ENCODE data around the gene EEF2. TPM values are rescaled to one million over a fixed set of nuclear protein-coding genes. Genes with fewer than 3 reads are reported as not detected.
"Not testable (repeated sequence)": the region's sequence is repeated elsewhere in the genome, so short reads cannot be mapped to it uniquely, and the experiment has no call there.

EEF2 gene
- total and polyA plus RNA-seq, 2 donors (not counting 3 experiments of a cell fraction or from before 2014, with no cell fraction given) = 1,496 to 2,318 TPM

- no peaks in the 10 kb centered on the region for H3K27me3 ChIP-seq (ENCODE audit: control insufficient read depth in 2 of 2, insufficient read depth in 2 of 2, low read length in 2 of 2)
- no peak overlapping the region for H2AFZ ChIP-seq (ENCODE audit: low read depth, low read length)
- POLR2A ChIA-PET = interaction anchor here (1.3 kb wide), 1 partner anchor 15 kb away, joined by 3 read pairs; the partner anchor contains the start of gene DAPK3
- no peak overlapping the region for H3K27ac ChIP-seq (ENCODE audit: insufficient read depth, low read depth, low read length)
- no peaks in the 10 kb centered on the region for H3K4me1 ChIP-seq (ENCODE audit: control insufficient read depth, extremely low read depth, insufficient read depth, low read length)
- FAIRE-seq = no peak
- no peaks in the 10 kb centered on the region for H3K9me3 ChIP-seq (replicated peaks; ENCODE audit: control insufficient read depth, insufficient read depth, low read length)
- H3K9ac ChIP-seq (replicated peaks; ENCODE audit: extremely low read depth, insufficient read depth, low read length) = no peak overlapping the region
- TF ChIP-seq EZH2 (IDR thresholded peaks at IDR 0.05; ENCODE audit: borderline replicate concordance, low read depth, low read length, severe bottlenecking) (no peak), JUN (IDR thresholded peaks at IDR 0.05; ENCODE audit: borderline replicate concordance, insufficient read depth, insufficient read length, low read depth) (no peak), POLR2A (IDR thresholded peaks at IDR 0.05; ENCODE audit: low read depth, low read length) (no peak), MYC (IDR thresholded peaks at IDR 0.05; ENCODE audit: low read depth, low read length) (no peak), POLR2AphosphoS5 (IDR thresholded peaks at IDR 0.05; ENCODE audit: insufficient read depth, low read depth, low read length) (no peak), GATA2 (IDR thresholded peaks at IDR 0.05; ENCODE audit: insufficient read depth, insufficient read length, low read depth, low read length) (no peak), MAX (IDR thresholded peaks at IDR 0.05; ENCODE audit: insufficient read depth, insufficient read length) (no peak), FOS (IDR thresholded peaks at IDR 0.05; ENCODE audit: borderline replicate concordance, insufficient read depth, low read length) (no peak), CTCF (IDR thresholded peaks at IDR 0.05; ENCODE audit: extremely low read depth in 1 of 2, insufficient read depth in 1 of 2, low read depth in 1 of 2, low read length in 2 of 2) (no peak)
- no peak overlapping the region for H3K4me3 ChIP-seq (replicated peaks in 1 of 3; ENCODE audit: insufficient read depth in 1 of 3, low read depth in 1 of 3, low read length in 3 of 3)
- dilution Hi-C loops (cut with MboI; ENCODE audit: extremely low pct_ligation_motif_present, low sequenced_read_pairs) = no loop called here
- H3K36me3 ChIP-seq (ENCODE audit: control insufficient read depth in 2 of 2, extremely low read depth in 1 of 2, insufficient read depth in 2 of 2, low read length in 2 of 2) = peaks cover 2 to 30% of the 10 kb centered on the region in 2 experiments
- CTCF ChIA-PET = interaction anchor here (0.9 to 1.8 kb wide), 2 partner anchors 13 to 134 kb away, joined by 3 to 4 read pairs; no protein-coding TSS in a partner anchor
- BruUV-seq (replicated peaks) = no TSS peak
- no peak overlapping the region for H3K4me2 ChIP-seq (ENCODE audit: insufficient read depth, low read length)
- DNase-seq (ENCODE audit: low read depth, low spot score) = no peak
- no peaks in the 10 kb centered on the region for H3K79me2 ChIP-seq (ENCODE audit: control insufficient read depth, insufficient read depth, low read length)
- H4K20me1 ChIP-seq (replicated peaks; ENCODE audit: control insufficient read depth, extremely low read depth, insufficient read depth, low read length) = no peaks in the 10 kb centered on the region
- no peaks in the 10 kb centered on the region for H3K9me1 ChIP-seq (replicated peaks; ENCODE audit: control insufficient read depth, extremely low read depth, insufficient read depth, low read length)
- intact Hi-C loops (cut with micrococcal nuclease) = no loop called here
These were observed 29.6 kb downstream of the EEF2 start for GRCh38 chr19:3955688-3956087.

GRCh38 chr19:3955276-3955675 lies 30.0 kb downstream of the EEF2 start:
- CTCF ChIA-PET = interaction anchor here (0.9 to 1.8 kb wide), 2 partner anchors 14 to 134 kb away, joined by 3 to 4 read pairs; no protein-coding TSS in a partner anchor
- H3K27ac ChIP-seq (ENCODE audit: insufficient read depth, low read depth, low read length); intact Hi-C loops (cut with micrococcal nuclease); H3K4me1 ChIP-seq (ENCODE audit: control insufficient read depth, extremely low read depth, insufficient read depth, low read length); H3K9me1 ChIP-seq (replicated peaks; ENCODE audit: control insufficient read depth, extremely low read depth, insufficient read depth, low read length); FAIRE-seq; H3K9me3 ChIP-seq (replicated peaks; ENCODE audit: control insufficient read depth, insufficient read depth, low read length); POLR2A ChIA-PET; H3K27me3 ChIP-seq (ENCODE audit: control insufficient read depth in 2 of 2, insufficient read depth in 2 of 2, low read length in 2 of 2); DNase-seq (ENCODE audit: low read depth, low spot score); dilution Hi-C loops (cut with MboI; ENCODE audit: extremely low pct_ligation_motif_present, low sequenced_read_pairs); H2AFZ ChIP-seq (ENCODE audit: low read depth, low read length); H3K4me3 ChIP-seq (replicated peaks in 1 of 3; ENCODE audit: insufficient read depth in 1 of 3, low read depth in 1 of 3, low read length in 3 of 3); BruUV-seq (replicated peaks); H3K9ac ChIP-seq (replicated peaks; ENCODE audit: extremely low read depth, insufficient read depth, low read length); H4K20me1 ChIP-seq (replicated peaks; ENCODE audit: control insufficient read depth, extremely low read depth, insufficient read depth, low read length); H3K79me2 ChIP-seq (ENCODE audit: control insufficient read depth, insufficient read depth, low read length); H3K4me2 ChIP-seq (ENCODE audit: insufficient read depth, low read length): not testable (repeated sequence)
- H3K36me3 ChIP-seq (ENCODE audit: control insufficient read depth in 2 of 2, extremely low read depth in 1 of 2, insufficient read depth in 2 of 2, low read length in 2 of 2) = peaks cover 2 to 28% of the 10 kb centered on the region in 2 experiments
